ENCODE data around the gene TSPAN13.

GRCh38 chr7:16773884-16774283, 20.3 kb downstream of the TSPAN13 start:
- TF ChIP-seq, protein P1, sequence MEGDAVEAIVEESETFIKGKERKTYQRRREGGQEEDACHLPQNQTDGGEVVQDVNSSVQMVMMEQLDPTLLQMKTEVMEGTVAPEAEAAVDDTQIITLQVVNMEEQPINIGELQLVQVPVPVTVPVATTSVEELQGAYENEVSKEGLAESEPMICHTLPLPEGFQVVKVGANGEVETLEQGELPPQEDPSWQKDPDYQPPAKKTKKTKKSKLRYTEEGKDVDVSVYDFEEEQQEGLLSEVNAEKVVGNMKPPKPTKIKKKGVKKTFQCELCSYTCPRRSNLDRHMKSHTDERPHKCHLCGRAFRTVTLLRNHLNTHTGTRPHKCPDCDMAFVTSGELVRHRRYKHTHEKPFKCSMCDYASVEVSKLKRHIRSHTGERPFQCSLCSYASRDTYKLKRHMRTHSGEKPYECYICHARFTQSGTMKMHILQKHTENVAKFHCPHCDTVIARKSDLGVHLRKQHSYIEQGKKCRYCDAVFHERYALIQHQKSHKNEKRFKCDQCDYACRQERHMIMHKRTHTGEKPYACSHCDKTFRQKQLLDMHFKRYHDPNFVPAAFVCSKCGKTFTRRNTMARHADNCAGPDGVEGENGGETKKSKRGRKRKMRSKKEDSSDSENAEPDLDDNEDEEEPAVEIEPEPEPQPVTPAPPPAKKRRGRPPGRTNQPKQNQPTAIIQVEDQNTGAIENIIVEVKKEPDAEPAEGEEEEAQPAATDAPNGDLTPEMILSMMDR (IDR thresholded peaks at IDR 0.05), result no peak
- no peak for TF ChIP-seq POLR2A (IDR thresholded peaks at IDR 0.05)
